C4-2B (cell line): Measurements from ENCODE around the gene MLLT3.

Experiments
- CTCF ChIP-seq: fragments of 450-650 bp; conservative IDR thresholded peaks from 2 replicates; pipeline ENCODE4 v1.5.1; 2017; ENCODE audit warnings: mild to moderate bottlenecking
- ZFX ChIP-seq: fragments of 450-650 bp; IDR thresholded peaks from 2 replicates; pipeline ENCODE4 v1.6.1; 2017

GRCh38 chr9:20373263-20373662 lies 249.0 kb downstream of the MLLT3 start:
- no peak for TF ChIP-seq CTCF
- no peak for TF ChIP-seq ZFX
